A204.1 (cell line): ENCODE results near the gene ORMDL1.

Experiments
- FAIRE-seq: peaks from 2 replicates; lab custom pipeline; 2012; peaks lifted over from hg19 to GRCh38; lab: Jason Lieb, UNC

Gene ORMDL1, protein sequence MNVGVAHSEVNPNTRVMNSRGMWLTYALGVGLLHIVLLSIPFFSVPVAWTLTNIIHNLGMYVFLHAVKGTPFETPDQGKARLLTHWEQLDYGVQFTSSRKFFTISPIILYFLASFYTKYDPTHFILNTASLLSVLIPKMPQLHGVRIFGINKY

DNA sequence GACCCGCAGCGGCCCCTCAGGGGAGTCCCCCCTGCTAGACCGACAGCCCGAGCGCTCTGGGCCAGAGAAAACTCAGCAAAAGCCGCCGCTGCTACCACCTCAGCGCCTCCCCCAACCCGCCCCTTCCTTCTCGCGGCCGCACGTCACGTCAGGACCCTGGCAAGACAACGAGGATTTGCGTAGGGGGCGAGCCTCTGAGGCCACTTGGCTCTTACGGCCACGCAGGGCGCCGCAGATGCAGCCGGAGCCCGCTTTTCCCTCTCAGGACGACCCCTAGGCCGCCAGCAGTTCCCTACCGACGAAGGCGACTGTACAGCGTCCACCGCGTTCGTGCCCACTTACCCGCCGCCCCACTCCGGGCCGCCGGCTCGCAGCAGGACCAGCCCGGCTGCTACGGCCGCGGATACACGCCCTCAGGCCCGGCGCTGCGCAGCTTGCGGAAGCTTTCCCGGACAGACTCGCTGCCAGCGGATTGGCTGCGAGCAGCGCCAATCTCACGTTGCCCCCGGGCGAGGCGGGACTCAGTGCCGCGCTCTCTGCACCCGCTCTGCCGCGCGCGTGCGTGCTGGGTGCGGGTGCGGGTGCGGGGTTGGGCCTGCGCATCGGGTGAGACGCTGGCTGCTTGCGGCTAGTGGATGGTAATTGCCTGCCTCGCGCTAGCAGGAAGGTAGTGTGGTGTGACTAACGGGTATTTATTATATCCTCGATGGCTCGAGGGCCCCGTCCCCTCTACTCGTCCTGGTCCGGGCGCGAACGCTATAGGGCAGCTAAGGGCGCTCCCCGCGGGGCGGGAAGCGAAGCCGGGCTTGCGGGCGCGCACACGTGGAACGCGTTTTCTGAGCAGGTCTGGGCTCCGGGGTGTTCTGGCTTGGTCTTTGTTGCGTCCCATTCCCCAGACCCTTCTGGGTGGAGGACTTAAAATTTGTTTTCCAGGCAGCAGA is at the start of gene ORMDL1, which contains the start of gene PMS1:
TSS of gene ORMDL1 (minus strand) at position 413 of the 941 bp plus-strand sequence. CDS start 1,744 bp downstream, outside the sequence.
TSS of gene PMS1 (plus strand) at position 524 of the 941 bp plus-strand sequence. CDS start 7,360 bp downstream, outside the sequence.
- FAIRE-seq = no peak

DNA sequence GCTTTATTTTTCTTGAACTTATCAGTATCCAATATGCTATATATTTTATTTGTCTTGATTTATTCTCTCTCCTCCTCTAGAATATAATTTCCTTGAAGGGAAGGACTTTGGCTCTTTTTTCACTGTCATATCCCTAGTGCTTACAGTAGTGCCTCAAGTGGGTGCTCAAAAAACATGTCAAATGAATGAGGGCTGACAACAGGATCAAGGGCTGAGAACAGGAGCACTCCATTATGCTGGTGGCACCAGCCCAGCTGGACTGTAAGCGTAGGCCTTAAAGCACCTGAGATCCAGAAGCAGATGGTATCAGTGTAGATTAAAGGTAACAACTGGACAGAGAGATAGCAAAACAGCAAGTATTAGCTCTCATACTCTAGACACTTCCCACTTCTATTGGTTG is 46.4 kb upstream of the ORMDL1 start:
- FAIRE-seq = no peak

DNA sequence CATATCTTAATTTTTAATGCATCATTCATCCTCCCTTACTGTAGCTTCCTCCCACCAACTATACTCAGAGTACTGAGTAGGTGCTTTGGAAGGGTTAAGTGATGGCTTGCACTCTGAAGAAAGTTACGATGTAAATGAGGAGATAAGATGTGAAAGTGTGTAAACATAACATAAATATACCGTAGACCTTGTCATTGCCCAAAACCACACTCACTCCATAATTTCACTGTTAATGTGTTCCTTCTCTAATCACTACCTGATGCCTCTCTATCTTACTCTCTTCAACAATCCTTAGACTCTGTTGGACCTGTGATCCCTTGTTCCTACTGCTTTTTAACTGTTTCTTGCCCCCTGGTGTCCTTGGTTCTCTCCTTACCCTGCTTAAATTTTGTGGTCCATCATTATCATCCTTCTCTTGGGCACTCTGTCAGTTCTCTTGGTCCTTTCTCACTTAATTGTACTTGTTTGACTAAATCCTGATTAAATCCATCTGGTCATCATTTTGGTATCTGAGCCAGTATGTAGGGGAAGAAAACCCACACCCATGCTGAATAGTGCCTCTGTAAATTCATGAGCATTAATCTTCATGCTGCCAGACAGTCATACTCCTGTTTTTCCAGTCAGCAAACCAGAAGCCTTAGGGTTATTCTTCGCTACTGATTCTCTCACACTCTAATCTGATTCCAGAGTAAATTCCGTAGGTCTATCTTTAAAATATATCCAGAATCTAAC is 45.1 kb upstream of the ORMDL1 start:
- no peak for FAIRE-seq

DNA sequence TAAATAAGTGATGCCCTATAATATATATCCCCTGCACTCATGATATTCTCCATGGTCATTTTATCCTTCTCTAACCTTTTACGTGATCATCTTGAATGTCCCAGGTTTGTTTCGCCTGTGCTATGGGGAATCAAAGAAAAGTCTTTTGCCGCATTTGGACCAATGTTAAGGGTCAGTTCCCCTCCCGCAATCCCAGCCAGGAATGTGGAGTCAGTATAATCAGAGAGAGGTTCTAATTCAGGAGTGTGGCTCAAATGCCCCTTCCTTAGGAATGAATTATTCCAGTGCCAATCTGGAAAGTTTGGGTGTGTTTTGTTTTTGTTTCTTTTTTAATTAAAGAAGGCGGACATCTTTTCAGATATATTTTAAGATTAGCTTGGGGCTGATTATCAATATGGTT is 41.9 kb upstream of the ORMDL1 start:
- no peak for FAIRE-seq

DNA sequence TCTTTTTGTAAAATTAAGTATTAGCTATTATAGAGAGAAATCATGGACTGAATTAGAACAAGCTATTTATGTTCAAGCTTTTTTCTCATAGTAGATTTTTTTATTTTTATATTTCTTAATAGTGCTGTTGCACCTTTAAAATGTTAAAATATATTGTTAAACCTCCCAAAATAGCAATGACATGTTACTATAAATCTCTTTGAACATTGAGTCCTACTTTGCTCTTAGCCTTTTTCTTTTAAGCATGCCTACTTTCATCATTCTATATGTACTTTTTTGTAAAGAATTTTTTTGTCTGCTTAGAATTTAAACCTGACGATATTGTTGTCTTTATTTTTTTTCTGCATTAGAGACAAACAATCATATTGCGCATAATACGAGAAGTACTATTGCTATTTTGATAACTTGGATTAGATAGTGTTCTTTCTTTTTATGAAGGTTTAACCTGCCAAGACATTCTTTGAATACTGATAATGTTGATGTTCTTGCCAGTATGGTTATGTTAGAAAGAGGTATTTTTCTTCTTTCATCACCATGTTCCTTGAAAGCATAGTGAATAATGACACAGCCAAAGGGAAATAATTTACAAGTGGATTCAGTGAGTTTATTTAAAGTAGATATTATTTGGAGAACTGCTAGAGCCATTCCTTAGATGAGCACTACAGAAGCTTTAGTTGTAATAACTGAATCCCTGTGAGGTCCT is 40.7 kb upstream of the ORMDL1 start:
- FAIRE-seq = no peak

DNA sequence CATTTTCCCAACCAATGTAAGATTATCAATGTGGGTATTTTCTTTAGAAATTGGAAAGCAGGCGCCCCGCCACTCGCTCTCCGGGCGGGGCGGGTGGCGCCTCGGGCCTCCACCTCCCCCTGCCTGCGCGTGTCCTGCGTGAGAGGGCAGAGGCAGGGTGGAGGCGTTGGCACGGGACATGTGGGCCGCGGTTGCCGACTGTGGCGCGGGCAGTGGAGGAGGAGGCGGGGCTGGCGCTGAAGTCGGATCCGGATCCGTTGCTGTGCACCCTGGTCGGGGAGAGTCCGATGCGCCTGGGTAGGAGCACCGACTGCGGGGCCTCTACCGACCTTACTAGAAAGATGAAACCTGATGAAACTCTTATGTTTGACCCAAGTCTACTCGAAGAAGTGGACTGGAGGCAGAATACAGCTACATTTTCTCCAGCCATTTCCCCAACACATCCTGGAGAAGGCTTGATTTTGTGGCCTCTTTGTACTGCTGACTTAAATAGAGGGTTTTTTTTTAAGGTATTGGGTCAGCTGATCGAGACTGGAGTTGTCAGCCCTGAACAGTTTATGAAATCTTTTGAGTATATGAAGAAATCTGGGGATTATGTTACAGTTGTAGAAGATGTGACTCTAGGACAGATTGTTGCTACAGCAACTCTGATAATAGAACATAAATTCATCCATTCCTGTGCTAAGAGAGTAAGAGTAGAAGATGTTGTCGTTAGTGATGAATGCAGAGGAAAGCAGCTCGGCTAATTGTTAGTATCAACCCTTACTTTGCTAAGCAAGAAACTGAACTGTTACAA is 38.0 kb upstream of the ORMDL1 start:
- FAIRE-seq = peak; percentile 30

DNA sequence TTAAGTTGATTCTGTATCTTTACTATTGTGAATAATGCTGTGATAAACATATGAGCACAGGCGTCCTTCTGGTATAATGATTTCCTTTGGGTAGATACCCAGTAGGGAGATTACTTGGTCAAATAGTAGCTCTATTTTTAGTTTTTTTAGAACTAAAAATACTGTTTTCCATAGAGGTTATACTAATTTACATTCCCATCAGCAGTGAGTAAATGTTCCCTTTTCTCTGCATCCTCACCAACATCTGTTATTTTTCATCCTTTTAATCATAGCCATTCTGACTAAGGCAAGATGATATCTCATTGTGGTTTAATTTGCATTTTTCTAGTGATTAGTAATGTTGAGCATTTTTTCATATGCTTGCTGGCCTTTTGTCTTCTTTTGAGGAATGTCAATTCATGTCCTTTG is 35.2 kb upstream of the ORMDL1 start:
- FAIRE-seq = no peak

DNA sequence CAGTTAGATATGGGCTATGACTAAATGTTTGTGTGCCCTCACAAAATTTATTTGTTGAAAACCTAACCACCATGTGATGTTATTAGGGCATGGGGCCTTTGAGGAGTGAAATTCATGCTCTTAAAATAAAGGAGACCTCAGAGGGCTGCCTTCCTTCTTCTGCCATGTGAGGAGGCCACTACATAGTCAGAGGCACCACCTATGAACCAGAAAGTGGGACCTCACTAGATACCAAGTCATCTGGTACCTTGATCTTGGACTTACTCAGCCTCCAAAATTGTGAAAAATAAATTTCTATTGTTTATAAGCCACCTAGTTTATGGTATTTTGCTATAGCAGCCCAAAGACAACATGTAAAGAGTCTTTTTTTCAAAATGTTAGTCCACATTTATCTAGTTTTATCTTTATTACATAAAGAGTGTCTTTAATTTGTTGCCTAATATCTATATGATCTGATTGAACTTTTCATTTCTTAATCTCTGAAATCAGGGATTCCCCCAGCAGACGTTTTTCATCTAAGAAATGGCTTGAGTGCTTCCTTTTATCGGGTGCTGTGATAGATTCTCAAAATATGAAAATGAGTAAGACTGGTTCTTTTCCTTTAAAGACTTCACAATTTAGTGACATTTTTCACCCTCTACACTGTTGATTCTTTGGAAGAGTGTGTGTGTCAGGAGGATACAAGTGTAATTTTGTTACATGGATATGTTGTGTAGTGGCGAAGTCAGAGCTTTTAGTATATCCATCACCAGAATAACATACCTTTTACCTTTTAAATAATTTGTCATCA is 34.3 kb upstream of the ORMDL1 start:
- no peak for FAIRE-seq

DNA sequence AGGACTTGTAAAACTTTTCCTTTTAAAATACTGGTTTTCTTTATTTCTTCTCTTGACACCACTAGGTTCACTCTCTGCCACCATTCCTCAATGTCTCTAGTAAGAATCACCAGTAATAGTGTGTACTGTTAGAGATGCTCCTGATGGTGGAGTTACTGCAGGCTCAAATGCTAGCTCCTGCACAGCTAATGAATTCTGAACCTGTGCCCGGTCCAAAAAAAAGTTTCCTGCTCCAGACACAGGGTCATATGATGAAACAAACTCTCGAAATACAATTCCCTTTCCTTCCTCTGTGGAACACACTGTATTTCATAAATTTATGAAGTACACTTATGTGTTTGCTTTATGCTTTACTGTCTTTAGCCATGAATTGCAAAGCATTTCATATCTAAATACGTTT is 19.3 kb upstream of the ORMDL1 start:
- FAIRE-seq = no peak

DNA sequence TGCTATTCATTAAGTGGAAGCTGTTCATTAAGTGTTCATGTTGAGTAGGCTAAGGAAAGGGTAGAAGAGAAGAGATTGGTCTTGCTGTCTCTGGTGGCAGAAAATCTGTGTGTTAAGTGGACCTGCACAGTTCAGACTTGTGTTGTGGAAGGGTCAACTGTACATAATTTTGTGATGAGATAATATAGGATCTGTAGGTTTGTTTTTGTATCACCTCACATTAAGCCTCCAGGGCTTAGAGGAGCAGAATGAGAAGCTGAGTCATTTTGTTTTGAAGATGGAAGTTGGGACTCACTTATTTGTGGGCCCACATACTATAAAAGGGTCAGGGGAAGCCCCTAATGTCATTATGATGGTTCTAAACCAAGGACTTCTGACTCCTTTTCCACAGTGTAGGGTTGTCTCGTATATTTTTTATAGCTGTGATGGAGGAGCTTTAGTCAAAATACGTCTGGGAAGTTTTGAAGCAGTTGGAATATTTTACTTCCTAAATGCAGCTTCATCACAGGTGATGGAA is 18.3 kb upstream of the ORMDL1 start:
- FAIRE-seq = no peak

DNA sequence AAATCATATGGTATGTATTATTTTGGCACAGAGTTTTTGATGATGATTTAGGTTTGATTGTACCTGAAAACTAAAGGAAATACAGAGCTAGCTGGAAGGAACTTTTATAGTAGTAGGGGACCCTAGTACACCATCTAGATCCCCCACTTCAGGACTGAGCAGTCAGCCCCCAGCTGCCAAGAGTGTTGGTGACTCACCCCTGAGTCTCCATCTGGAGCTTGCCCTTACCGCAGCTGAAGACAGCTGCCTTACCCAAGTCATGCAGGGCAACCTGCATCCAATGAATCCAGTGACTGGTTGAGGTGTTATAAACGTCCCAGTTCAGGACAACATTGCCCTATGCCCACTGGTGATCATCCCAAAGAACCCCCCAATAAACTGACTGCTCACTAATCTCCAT is 15.4 kb upstream of the ORMDL1 start:
- no peak for FAIRE-seq

DNA sequence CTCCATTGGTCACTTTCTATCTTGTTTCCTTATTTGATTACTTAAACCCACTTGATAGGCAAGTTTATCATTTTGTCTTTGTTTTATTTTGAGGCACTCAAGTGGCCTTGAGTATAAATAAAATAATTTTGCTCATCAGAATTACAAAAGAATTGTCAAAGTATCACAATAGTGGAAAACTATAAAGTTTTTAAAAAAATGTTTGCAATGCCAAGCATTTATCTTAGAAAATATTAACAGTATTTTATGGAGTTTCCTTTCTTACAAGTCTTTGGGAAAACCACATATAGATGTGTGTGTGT is 14.8 kb upstream of the ORMDL1 start:
- no peak for FAIRE-seq

DNA sequence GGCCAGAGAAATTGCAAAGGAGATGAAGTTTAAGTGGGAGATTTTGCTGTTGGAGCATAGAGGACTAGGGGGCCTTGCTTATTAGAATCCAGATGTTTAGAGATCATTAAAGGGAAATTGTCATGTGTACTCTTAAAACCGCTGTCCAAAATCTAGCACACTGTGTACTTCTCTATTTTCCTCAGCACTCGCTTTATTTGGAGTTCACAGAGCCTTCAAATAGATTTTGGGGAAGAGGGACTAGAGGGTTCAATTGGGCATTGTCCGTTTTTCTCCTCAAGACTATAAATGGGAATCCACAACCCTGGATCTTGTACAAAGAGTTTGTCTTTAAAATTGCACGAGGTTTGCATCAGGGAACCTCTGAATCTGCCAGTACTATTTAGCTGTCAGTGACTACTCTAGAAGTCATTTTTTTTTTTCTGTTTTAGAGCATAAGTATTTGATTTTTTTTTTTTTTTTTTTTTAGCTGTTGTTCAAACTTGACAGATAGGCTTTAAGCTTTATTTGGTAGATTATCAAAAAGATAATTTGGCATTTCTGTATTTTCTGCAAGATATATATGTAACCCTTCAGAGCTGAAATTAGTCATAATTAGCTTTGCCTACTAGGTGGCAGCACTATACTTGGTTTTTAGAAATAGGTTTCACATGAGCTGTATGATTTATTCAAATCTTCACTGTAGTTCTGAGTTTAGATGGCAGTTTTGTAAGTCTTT is 14.3 kb upstream of the ORMDL1 start:
- peak; percentile 94 for FAIRE-seq

DNA sequence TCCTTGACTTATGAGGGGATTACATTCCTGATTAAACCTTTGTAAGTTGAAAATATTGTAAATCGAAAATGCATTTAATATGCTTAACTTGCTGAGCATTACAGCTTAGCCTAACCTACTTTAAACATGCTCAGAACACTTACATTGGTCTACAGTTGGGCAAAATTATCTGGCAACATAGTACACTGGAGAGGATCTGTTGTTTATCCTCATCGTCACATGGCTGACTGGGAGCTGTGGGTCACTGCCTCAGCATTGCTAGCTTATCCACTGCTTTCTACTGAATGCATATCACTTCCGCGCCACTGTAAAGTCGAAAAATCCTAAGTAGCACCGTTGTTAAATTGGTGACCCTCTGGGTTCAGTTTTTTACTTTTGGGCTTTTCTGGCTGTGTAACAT is 13.8 kb upstream of the ORMDL1 start:
- FAIRE-seq = no peak

DNA sequence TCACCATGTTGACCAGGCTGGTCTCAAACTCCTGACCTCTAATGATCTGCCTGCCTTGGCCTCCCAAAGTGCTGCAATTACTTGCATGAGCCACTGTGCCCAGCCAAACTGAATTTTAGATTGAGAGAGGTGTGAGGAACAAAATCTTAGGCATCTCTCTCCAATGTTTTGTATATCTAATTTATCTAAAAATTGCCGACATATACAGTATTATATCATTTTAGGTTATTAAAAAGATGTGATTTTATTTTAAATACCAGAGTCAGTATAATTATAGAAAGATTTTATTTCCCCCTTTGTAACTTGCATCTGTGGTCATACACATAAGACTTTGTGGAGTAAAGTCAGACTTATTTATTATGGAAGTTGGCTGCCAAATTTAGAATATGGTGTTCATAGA is 10.2 kb upstream of the ORMDL1 start:
- FAIRE-seq = no peak

DNA sequence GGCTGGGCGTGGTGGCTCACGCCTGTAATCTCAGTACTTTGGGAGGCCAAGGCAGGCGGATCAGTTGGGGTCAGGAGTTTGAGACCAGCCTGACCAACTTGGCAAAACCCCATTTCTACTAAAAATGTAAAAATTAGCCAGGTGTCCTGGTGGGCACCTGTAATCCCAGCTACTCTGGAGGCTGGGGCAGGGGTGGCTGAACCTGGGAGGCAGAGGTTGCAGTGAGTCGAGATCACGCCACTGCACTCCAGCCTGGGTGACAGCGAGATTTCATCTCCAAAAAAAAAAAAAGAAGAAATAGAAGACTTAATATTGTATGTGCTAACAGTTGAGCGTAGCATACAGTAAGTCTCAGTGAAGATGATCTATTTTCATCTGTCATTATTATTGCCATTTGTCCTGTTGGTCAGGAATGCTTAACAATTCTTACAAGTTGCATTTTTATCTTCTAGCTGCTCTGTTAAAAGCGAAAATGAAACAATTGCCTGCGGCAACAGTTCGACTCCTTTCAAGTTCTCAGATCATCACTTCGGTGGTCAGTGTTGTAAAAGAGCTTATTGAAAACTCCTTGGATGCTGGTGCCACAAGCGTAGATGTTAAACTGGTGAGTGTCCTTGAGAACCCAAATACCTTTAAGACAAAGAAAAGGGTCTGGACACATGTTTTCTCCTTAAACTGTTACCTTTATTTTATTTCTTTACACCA is 7.4 kb upstream of the ORMDL1 start:
- FAIRE-seq = no peak

DNA sequence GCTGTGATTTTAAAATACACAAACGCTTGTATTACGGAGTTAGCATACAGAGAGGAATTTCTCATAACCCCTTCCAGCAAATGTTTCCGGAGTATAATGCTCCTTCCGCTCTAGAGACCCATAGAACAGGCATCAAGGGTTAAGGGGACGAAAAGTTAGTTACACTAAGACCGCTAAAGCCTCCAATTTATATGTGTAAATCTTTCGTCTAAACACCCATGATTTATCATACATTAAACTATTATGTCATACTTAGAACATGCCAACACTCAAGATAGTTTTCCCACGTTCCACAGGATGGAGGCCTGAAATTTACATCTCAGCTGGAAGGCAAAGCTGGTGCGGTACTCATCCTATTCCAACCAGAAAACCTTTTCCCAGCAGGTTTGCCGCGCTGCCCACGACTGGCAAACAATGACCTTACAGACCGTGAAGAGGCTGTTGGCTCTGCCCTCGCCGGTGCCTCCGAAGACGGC is 650 bp downstream of the ORMDL1 start:
- no peak for FAIRE-seq

DNA sequence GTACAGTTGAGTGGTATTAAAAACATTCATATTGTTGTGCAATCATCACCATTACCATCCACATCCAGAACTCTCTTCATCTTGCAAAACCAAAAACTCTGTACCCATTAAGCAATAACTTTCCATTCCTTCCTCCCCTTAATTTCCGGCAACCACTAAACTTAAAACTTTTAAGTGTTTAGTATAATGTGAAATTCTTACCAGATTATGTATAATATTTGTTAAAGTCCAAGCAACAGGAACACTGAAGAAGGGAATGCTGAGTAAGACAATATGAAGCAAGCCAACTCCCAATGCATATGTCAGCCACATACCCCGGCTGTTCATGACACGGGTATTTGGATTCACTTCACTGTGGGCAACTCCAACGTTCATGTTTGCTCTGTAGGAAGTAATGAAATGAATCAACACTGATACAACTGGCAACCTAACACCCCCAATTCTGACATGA is 1.9 kb downstream of the ORMDL1 start:
- FAIRE-seq = no peak

DNA sequence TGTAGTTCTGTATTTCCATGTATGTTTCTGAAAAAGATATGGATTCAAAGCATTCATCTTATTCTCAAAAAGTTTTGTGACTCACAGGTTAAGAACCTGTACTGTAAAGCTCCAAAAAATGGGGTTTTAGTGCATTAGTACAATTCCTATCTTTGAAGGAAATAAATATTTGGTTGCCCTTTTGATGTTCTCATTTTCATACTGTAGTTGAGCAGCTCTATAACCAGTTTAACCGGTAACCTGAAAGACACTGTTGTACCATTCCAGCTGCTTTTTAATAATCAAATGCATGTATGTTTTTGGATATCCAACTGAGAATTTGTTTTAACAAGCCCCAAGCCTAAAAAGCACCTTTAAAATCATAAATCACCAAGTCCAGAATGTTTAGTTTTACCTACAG is 11.9 kb downstream of the ORMDL1 start:
- FAIRE-seq = no peak
